Right lobe of liver (tissue), 4 donors: ENCODE measurements around the gene ADGRL2.

ENCODE experiments used
- POLR2A ChIP-seq: fragments of 450-650 bp; IDR thresholded peaks from one replicate; pipeline ENCODE4 v1.6.1; 2017; ENCODE audit warnings: antibody characterized with exemption, mild to moderate bottlenecking
- TF ChIP-seq, protein P1 (sequence below), 4 donors: fragments of 200-600 bp in 3 of 4; fragments of 450-650 bp in 1 of 4; IDR thresholded peaks; one replicate each; pipeline versions ENCODE4 v1.5.1 to v1.8.0; 2016 to 2022; ENCODE audit warnings: antibody characterized with exemption in 4 of 4, mild to moderate bottlenecking in 2 of 4
- donor health status: DM: no; HTN: no; CAD: no.
- donor health status: DM: no; HTN: no; CAD: no.
- donor health status: DM: no; HTN: yes; CAD: no.

DNA sequence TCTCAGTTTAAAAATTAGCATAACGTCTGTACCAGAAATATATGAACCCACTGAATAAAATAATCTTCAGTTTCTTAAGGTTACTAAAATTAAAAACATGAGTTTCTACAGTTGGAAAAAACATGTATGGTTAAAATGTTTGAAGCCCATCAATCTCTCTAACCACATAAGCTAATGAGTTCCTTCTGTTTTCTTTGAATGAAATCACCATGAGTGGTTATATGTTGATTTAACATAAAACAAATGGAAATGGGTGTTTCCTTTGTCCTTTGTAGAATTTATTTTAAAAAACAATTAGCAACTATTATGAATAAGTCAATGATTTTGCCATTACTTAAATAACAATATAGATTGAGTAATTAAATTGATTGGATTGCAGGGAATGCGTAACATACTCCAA is 3.0 kb upstream of the ADGRL2 start:
- TF ChIP-seq, protein P1, sequence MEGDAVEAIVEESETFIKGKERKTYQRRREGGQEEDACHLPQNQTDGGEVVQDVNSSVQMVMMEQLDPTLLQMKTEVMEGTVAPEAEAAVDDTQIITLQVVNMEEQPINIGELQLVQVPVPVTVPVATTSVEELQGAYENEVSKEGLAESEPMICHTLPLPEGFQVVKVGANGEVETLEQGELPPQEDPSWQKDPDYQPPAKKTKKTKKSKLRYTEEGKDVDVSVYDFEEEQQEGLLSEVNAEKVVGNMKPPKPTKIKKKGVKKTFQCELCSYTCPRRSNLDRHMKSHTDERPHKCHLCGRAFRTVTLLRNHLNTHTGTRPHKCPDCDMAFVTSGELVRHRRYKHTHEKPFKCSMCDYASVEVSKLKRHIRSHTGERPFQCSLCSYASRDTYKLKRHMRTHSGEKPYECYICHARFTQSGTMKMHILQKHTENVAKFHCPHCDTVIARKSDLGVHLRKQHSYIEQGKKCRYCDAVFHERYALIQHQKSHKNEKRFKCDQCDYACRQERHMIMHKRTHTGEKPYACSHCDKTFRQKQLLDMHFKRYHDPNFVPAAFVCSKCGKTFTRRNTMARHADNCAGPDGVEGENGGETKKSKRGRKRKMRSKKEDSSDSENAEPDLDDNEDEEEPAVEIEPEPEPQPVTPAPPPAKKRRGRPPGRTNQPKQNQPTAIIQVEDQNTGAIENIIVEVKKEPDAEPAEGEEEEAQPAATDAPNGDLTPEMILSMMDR (IDR thresholded peaks at IDR 0.05), result no peak
- TF ChIP-seq POLR2A, result no peak
